DOHH2 (cell line): ENCODE measurements around the gene TMEM258.

Experiments used
- EZH2phosphoT487 ChIP-seq: fragments of 200-600 bp; sonication (generic); IDR thresholded peaks from 2 replicates; pipeline ENCODE4 v1.6.1; 2017; ENCODE audit warnings: borderline replicate concordance, mild to moderate bottlenecking, antibody characterized with exemption, low read length, moderate library complexity, mixed read lengths
- TF ChIP-seq, protein P1 (sequence below): fragments of 200-600 bp; sonication (generic); IDR thresholded peaks from one replicate; pipeline ENCODE4 v1.5.1; 2014; ENCODE audit warnings: antibody characterized with exemption, mild to moderate bottlenecking, low read depth, low read length; ENCODE audit not compliant: poor library complexity, severe bottlenecking

DNA sequence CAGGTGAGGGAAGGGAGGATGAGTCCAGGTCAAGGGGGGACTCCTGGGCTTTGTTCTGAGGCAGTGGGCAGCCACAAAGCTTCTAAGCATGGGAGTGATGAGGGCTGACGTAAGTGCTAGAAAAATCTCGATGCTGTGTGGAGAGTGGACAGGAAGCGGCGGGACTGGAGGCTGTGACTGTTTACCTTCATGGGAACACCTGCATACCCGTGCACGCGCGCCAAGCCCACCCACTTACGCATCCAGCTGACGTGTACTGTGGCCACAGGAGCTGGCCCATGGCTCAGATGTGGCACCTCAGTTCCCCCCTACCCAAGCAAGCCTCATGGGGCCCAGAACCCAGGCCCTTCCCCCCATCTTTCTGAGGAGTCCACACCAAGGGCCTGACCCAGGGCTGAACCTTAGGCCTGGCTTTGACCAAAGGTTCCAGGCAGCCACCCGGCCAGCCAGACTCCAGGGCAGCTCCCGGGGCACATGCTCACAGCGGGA lies 26.0 kb downstream of the TMEM258 start:
- TF ChIP-seq, protein P1, sequence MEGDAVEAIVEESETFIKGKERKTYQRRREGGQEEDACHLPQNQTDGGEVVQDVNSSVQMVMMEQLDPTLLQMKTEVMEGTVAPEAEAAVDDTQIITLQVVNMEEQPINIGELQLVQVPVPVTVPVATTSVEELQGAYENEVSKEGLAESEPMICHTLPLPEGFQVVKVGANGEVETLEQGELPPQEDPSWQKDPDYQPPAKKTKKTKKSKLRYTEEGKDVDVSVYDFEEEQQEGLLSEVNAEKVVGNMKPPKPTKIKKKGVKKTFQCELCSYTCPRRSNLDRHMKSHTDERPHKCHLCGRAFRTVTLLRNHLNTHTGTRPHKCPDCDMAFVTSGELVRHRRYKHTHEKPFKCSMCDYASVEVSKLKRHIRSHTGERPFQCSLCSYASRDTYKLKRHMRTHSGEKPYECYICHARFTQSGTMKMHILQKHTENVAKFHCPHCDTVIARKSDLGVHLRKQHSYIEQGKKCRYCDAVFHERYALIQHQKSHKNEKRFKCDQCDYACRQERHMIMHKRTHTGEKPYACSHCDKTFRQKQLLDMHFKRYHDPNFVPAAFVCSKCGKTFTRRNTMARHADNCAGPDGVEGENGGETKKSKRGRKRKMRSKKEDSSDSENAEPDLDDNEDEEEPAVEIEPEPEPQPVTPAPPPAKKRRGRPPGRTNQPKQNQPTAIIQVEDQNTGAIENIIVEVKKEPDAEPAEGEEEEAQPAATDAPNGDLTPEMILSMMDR = no peak
- TF ChIP-seq EZH2phosphoT487 = no peak
